ENCODE measurements around the gene FBXO34. TPM values are rescaled to one million over a fixed set of nuclear protein-coding genes. Genes with fewer than 3 reads are reported as not detected.

The FBXO34 gene
- total RNA-seq, 2 experiments from 2014 or later = 18.5 to 18.9 TPM

- DNase-seq (no peak), ATAC-seq (no peak)
- intact Hi-C loops (cut with DNase I, micrococcal nuclease) = no loop called here
- Mint-ChIP-seq H3K4me3 (no peak overlapping the region), H3K36me3 (ENCODE audit: low read depth) (peaks cover under 1% of the 10 kb centered on the region), H3K27ac (no peak overlapping the region), H3K4me1 (peaks cover 42% of the 10 kb centered on the region), H3K9me3 (ENCODE audit: low read depth) (no peaks in the 10 kb centered on the region), H3K27me3 (no peaks in the 10 kb centered on the region)
- POLR2A ChIA-PET = no interaction called here
- CTCF ChIA-PET = interaction anchor here (1.5 kb wide), 1 partner anchor 19 kb away, joined by 3 read pairs; no protein-coding TSS in a partner anchor
Observed at GRCh38 chr14:55291480-55292081, 20.4 kb downstream of the FBXO34 start.

GRCh38 chr14:55294603-55295002 lies 23.4 kb downstream of the FBXO34 start:
- peaks cover 35% of the 10 kb centered on the region for H3K4me1 Mint-ChIP-seq
- H3K4me3 Mint-ChIP-seq = no peak overlapping the region
- H3K27me3 Mint-ChIP-seq = no peaks in the 10 kb centered on the region
- CTCF ChIA-PET = interaction anchor here (1.0 kb wide), 1 partner anchor 121 kb away, joined by 3 read pairs; no protein-coding TSS in a partner anchor
- peaks cover 11% of the 10 kb centered on the region for H3K36me3 Mint-ChIP-seq (ENCODE audit: low read depth)
- no peak overlapping the region for H3K27ac Mint-ChIP-seq
- intact Hi-C loops (cut with DNase I, micrococcal nuclease) = no loop called here
- POLR2A ChIA-PET = no interaction called here
- DNase-seq = no peak
- H3K9me3 Mint-ChIP-seq (ENCODE audit: low read depth) = no peaks in the 10 kb centered on the region
- ATAC-seq = no peak

GRCh38 chr14:55297611-55298499 lies 26.6 kb downstream of the FBXO34 start:
- Mint-ChIP-seq H3K9me3 (ENCODE audit: low read depth) (no peaks in the 10 kb centered on the region), H3K36me3 (ENCODE audit: low read depth) (peaks cover 11% of the 10 kb centered on the region), H3K4me3 (no peak overlapping the region), H3K27me3 (no peaks in the 10 kb centered on the region), H3K27ac (peak overlapping the region; percentile 26), H3K4me1 (peaks cover 55% of the 10 kb centered on the region)
- intact Hi-C loops (cut with DNase I, micrococcal nuclease) = no loop called here
- DNase-seq (peak; percentile 59), ATAC-seq (peak; percentile 30)
- CTCF ChIA-PET = interaction anchor here (0.9 to 1.4 kb wide), 2 partner anchors 25 to 53 kb away, joined by 3 to 4 read pairs; no protein-coding TSS in a partner anchor
- POLR2A ChIA-PET = no interaction called here

- CTCF ChIA-PET = no interaction called here
- no peaks in the 10 kb centered on the region for H3K27me3 Mint-ChIP-seq
- peaks cover 55% of the 10 kb centered on the region for H3K4me1 Mint-ChIP-seq
- intact Hi-C loops (cut with DNase I, micrococcal nuclease) = no loop called here
- POLR2A ChIA-PET = no interaction called here
- no peaks in the 10 kb centered on the region for H3K9me3 Mint-ChIP-seq (ENCODE audit: low read depth)
- ATAC-seq (no peak), DNase-seq (no peak)
- H3K4me3 Mint-ChIP-seq = no peak overlapping the region
- H3K36me3 Mint-ChIP-seq (ENCODE audit: low read depth) = peaks cover 11% of the 10 kb centered on the region
- no peak overlapping the region for H3K27ac Mint-ChIP-seq
Observed at GRCh38 chr14:55298500-55298822, 27.2 kb downstream of the FBXO34 start.

GRCh38 chr14:55301437-55302121 lies 30.4 kb downstream of the FBXO34 start:
- Mint-ChIP-seq H3K27me3 (no peaks in the 10 kb centered on the region), H3K4me3 (no peak overlapping the region), H3K36me3 (ENCODE audit: low read depth) (peaks cover 11% of the 10 kb centered on the region), H3K27ac (peak overlapping the region; percentile 28), H3K9me3 (ENCODE audit: low read depth) (no peaks in the 10 kb centered on the region), H3K4me1 (peaks cover 52% of the 10 kb centered on the region)
- intact Hi-C loops (cut with DNase I, micrococcal nuclease) = no loop called here
- POLR2A ChIA-PET = no interaction called here
- CTCF ChIA-PET = no interaction called here
- DNase-seq (peak; percentile 14), ATAC-seq (peak; percentile 87)

- ATAC-seq (no peak), DNase-seq (no peak)
- no peaks in the 10 kb centered on the region for H3K9me3 Mint-ChIP-seq (ENCODE audit: low read depth)
- H3K4me1 Mint-ChIP-seq = peaks cover 47% of the 10 kb centered on the region
- no peak overlapping the region for H3K4me3 Mint-ChIP-seq
- H3K27me3 Mint-ChIP-seq = no peaks in the 10 kb centered on the region
- no peak overlapping the region for H3K27ac Mint-ChIP-seq
- POLR2A ChIA-PET = interaction anchor here (0.5 kb wide), 1 partner anchor 247 kb away, joined by 4 read pairs; no protein-coding TSS in a partner anchor
- intact Hi-C loops (cut with DNase I, micrococcal nuclease) = no loop called here
- CTCF ChIA-PET = interaction anchor here (0.6 to 0.7 kb wide), 2 partner anchors 14 to 63 kb away, joined by 3 to 4 read pairs; no protein-coding TSS in a partner anchor
- H3K36me3 Mint-ChIP-seq (ENCODE audit: low read depth) = peaks cover 11% of the 10 kb centered on the region
Observed at GRCh38 chr14:55302367-55303124, 31.3 kb downstream of the FBXO34 start.

GRCh38 chr14:55303125-55303499 lies 31.9 kb downstream of the FBXO34 start:
- Mint-ChIP-seq H3K4me1 (peaks cover 45% of the 10 kb centered on the region), H3K27me3 (no peaks in the 10 kb centered on the region), H3K9me3 (ENCODE audit: low read depth) (no peaks in the 10 kb centered on the region), H3K4me3 (no peak overlapping the region), H3K36me3 (ENCODE audit: low read depth) (peaks cover 9% of the 10 kb centered on the region), H3K27ac (no peak overlapping the region)
- no peak for DNase-seq
- ChIA-PET POLR2A (interaction anchor here (0.5 kb wide), 1 partner anchor 248 kb away, joined by 4 read pairs; no protein-coding TSS in a partner anchor), CTCF (interaction anchor here (0.6 to 1.1 kb wide), 4 partner anchors 15 to 357 kb away, joined by 3 to 4 read pairs (median 3); no protein-coding TSS in a partner anchor)
- no peak for ATAC-seq
- intact Hi-C loops (cut with DNase I, micrococcal nuclease) = no loop called here

GRCh38 chr14:55303691-55304145 lies 32.5 kb downstream of the FBXO34 start:
- DNase-seq (no peak), ATAC-seq (no peak)
- ChIA-PET POLR2A (interaction anchor here (1.0 kb wide), 1 partner anchor 31 kb away, joined by 3 read pairs; no protein-coding TSS in a partner anchor), CTCF (interaction anchor here (1.0 to 1.1 kb wide), 3 partner anchors 22 to 358 kb away, joined by 3 read pairs; no protein-coding TSS in a partner anchor)
- Mint-ChIP-seq H3K36me3 (ENCODE audit: low read depth) (peaks cover 4% of the 10 kb centered on the region), H3K4me3 (no peak overlapping the region), H3K9me3 (ENCODE audit: low read depth) (no peaks in the 10 kb centered on the region), H3K4me1 (peaks cover 42% of the 10 kb centered on the region), H3K27ac (peak overlapping the region; percentile 56), H3K27me3 (no peaks in the 10 kb centered on the region)
- intact Hi-C loops (cut with DNase I, micrococcal nuclease) = no loop called here

- CTCF ChIA-PET = no interaction called here
Observed at GRCh38 chr14:55306938-55307589, 35.8 kb downstream of the FBXO34 start.

GRCh38 chr14:55309154-55309553 lies 37.9 kb downstream of the FBXO34 start:
- Mint-ChIP-seq H3K27ac (no peak overlapping the region), H3K27me3 (no peaks in the 10 kb centered on the region), H3K36me3 (ENCODE audit: low read depth) (peaks cover 36% of the 10 kb centered on the region), H3K9me3 (ENCODE audit: low read depth) (peaks cover 23% of the 10 kb centered on the region), H3K4me3 (no peak overlapping the region), H3K4me1 (peaks cover 26% of the 10 kb centered on the region)
- POLR2A ChIA-PET = interaction anchor here (0.6 kb wide), 1 partner anchor 208 kb away, joined by 13 read pairs; no protein-coding TSS in a partner anchor
- CTCF ChIA-PET = interaction anchor here (1.0 to 1.3 kb wide), 4 partner anchors 35 to 137 kb away, joined by 3 read pairs; no protein-coding TSS in a partner anchor
- intact Hi-C loops (cut with DNase I, micrococcal nuclease) = no loop called here
- no peak for DNase-seq
- no peak for ATAC-seq

More at GRCh38 chr14:55306938-55307589, 35.8 kb downstream of the FBXO34 start:
- intact Hi-C loops (cut with DNase I, micrococcal nuclease) = no loop called here
- Mint-ChIP-seq H3K36me3 (ENCODE audit: low read depth) (peaks cover 19% of the 10 kb centered on the region), H3K9me3 (ENCODE audit: low read depth) (peaks cover 8% of the 10 kb centered on the region), H3K27ac (no peak overlapping the region), H3K27me3 (no peaks in the 10 kb centered on the region), H3K4me3 (no peak overlapping the region), H3K4me1 (peaks cover 32% of the 10 kb centered on the region)
- DNase-seq (no peak), ATAC-seq (no peak)
- POLR2A ChIA-PET = no interaction called here

Data from activated CD4-positive, alpha-beta T cell treated with anti-CD3 and anti-CD28 coated beads for 36 hours (primary cell).